DOHH2 (cell line): ENCODE results near the gene METTL5.

Source experiments
- H3F3A ChIP-seq: fragments of 200-600 bp; sonication (generic), shearing (Covaris generic); 2 replicates; pipeline ENCODE4 v1.6.0; 2016; ENCODE audit warnings: antibody characterized with exemption, mild to moderate bottlenecking; ENCODE audit not compliant: control insufficient read depth, insufficient read depth
- H3K27ac ChIP-seq: fragments of 200-600 bp; sonication (generic); 2 replicates; pipeline ENCODE4 v1.5.1; 2014; ENCODE audit warnings: low read depth, mild to moderate bottlenecking, low read length, moderate library complexity
- H3K27me3 ChIP-seq: fragments of 200-600 bp; sonication (generic); 2 replicates; pipeline ENCODE4 v1.6.1; 2014; ENCODE audit warnings: mild to moderate bottlenecking, low read length, mixed read lengths; ENCODE audit not compliant: control insufficient read depth
- H3K36me3 ChIP-seq: fragments of 200-600 bp; sonication (generic); 2 replicates; pipeline ENCODE4 v1.6.1; 2014; ENCODE audit warnings: mild to moderate bottlenecking, low read length, moderate library complexity, mixed read lengths; ENCODE audit not compliant: control insufficient read depth
- H3K4me1 ChIP-seq: fragments of 200-600 bp; sonication (generic); 2 replicates; pipeline ENCODE4 v1.6.1; 2014; ENCODE audit warnings: mild to moderate bottlenecking, low read length, mixed read lengths; ENCODE audit not compliant: control insufficient read depth
- H3K4me2 ChIP-seq: fragments of 200-600 bp; sonication (generic); 2 replicates; pipeline ENCODE4 v1.6.0; 2014; ENCODE audit warnings: mild to moderate bottlenecking, low read length, moderate library complexity
- H3K4me3 ChIP-seq: fragments of 200-600 bp; sonication (generic); 2 replicates; pipeline ENCODE4 v1.5.1; 2014; ENCODE audit warnings: mild to moderate bottlenecking, low read length, mixed read lengths
- H3K79me2 ChIP-seq: fragments of 200-600 bp; sonication (generic); 2 replicates; pipeline ENCODE4 v1.6.1; 2014; ENCODE audit warnings: mild to moderate bottlenecking, low read length, mixed read lengths; ENCODE audit not compliant: control insufficient read depth
- H3K9me2 ChIP-seq: fragments of 200-600 bp; sonication (generic); replicated peaks from 2 replicates; pipeline ENCODE4 v1.6.1; 2014; ENCODE audit warnings: mild to moderate bottlenecking, low read length, mixed read lengths; ENCODE audit not compliant: control insufficient read depth
- H3K9me3 ChIP-seq: fragments of 200-600 bp; sonication (generic); 2 replicates; pipeline ENCODE4 v1.6.1; 2014; ENCODE audit warnings: antibody characterized with exemption, low read length, mixed read lengths; ENCODE audit not compliant: control insufficient read depth, insufficient read depth
- H4K20me1 ChIP-seq: fragments of 200-600 bp; sonication (generic); 2 replicates; pipeline ENCODE4 v1.6.0; 2014; ENCODE audit warnings: low read depth, mild to moderate bottlenecking, antibody characterized with exemption, low read length, moderate library complexity; ENCODE audit not compliant: control insufficient read depth, insufficient read depth
- CTCF ChIP-seq: fragments of 200-600 bp; sonication (generic); IDR thresholded peaks from one replicate; pipeline ENCODE4 v1.5.1; 2014; ENCODE audit warnings: antibody characterized with exemption, mild to moderate bottlenecking, low read depth, low read length; ENCODE audit not compliant: poor library complexity, severe bottlenecking
- EZH2phosphoT487 ChIP-seq: fragments of 200-600 bp; sonication (generic); IDR thresholded peaks from 2 replicates; pipeline ENCODE4 v1.6.1; 2017; ENCODE audit warnings: borderline replicate concordance, mild to moderate bottlenecking, antibody characterized with exemption, low read length, moderate library complexity, mixed read lengths

Gene METTL5

GRCh38 chr2:169815849-169816248 lies 8.9 kb downstream of the METTL5 start:
- H3F3A ChIP-seq: peaks cover 32% of the 10 kb centered on the region

GRCh38 chr2:169808221-169808620 lies 16.5 kb downstream of the METTL5 start:
- Histone ChIP-seq H3K9me2 (no peaks in the 10 kb centered on the region), H3F3A (peaks cover 34% of the 10 kb centered on the region), H3K36me3 (peaks cover 82% of the 10 kb centered on the region), H3K27me3 (no peaks in the 10 kb centered on the region), H4K20me1 (no peaks in the 10 kb centered on the region), H3K4me3 (no peak overlapping the region), H3K27ac (no peak overlapping the region), H3K79me2 (peaks cover 23% of the 10 kb centered on the region), H3K9me3 (no peaks in the 10 kb centered on the region), H3K4me2 (no peak overlapping the region), H3K4me1 (peaks cover 19% of the 10 kb centered on the region)
- TF ChIP-seq EZH2phosphoT487 (no peak), CTCF (no peak)

More at GRCh38 chr2:169815849-169816248, 8.9 kb downstream of the METTL5 start:
- H3K4me2 ChIP-seq: no peak overlapping the region
- H3K36me3 ChIP-seq: peaks cover 83% of the 10 kb centered on the region
- peaks cover 21% of the 10 kb centered on the region for H3K79me2 ChIP-seq
- H3K9me3 ChIP-seq: no peaks in the 10 kb centered on the region; the same call in 1 of the 2 replicates
- H3K4me3 ChIP-seq: no peak overlapping the region
- no peaks in the 10 kb centered on the region for H4K20me1 ChIP-seq
- H3K9me2 ChIP-seq: no peaks in the 10 kb centered on the region
- no peak overlapping the region for H3K27ac ChIP-seq
- no peaks in the 10 kb centered on the region for H3K27me3 ChIP-seq
- no peaks in the 10 kb centered on the region for H3K4me1 ChIP-seq
- TF ChIP-seq EZH2phosphoT487 (no peak), CTCF (no peak)

GRCh38 chr2:169806586-169806985 lies 18.1 kb downstream of the METTL5 start:
- H3K36me3 ChIP-seq: peaks cover 85% of the 10 kb centered on the region
- TF ChIP-seq CTCF (no peak), EZH2phosphoT487 (no peak)
- peaks cover 25% of the 10 kb centered on the region for H3F3A ChIP-seq

GRCh38 chr2:169803480-169803879 lies 21.2 kb downstream of the METTL5 start:
- H3K9me3 ChIP-seq: no peaks in the 10 kb centered on the region
- no peak overlapping the region for H3K4me2 ChIP-seq
- no peak for TF ChIP-seq EZH2phosphoT487
- no peak for TF ChIP-seq CTCF
- peaks cover 83% of the 10 kb centered on the region for H3K36me3 ChIP-seq
- peaks cover 40% of the 10 kb centered on the region for H3K4me1 ChIP-seq
- H3F3A ChIP-seq: peaks cover 17% of the 10 kb centered on the region
- no peak overlapping the region for H3K4me3 ChIP-seq
- no peak overlapping the region for H3K27ac ChIP-seq
- H4K20me1 ChIP-seq: no peaks in the 10 kb centered on the region
- no peaks in the 10 kb centered on the region for H3K9me2 ChIP-seq
- peaks cover 68% of the 10 kb centered on the region for H3K79me2 ChIP-seq
- no peaks in the 10 kb centered on the region for H3K27me3 ChIP-seq

More at GRCh38 chr2:169806586-169806985, 18.1 kb downstream of the METTL5 start:
- peaks cover 40% of the 10 kb centered on the region for H3K79me2 ChIP-seq
- no peaks in the 10 kb centered on the region for H3K9me2 ChIP-seq
- H3K9me3 ChIP-seq: no peaks in the 10 kb centered on the region
- H3K27ac ChIP-seq: peak overlapping the region; percentile 7; the same call in 1 of the 2 replicates
- no peaks in the 10 kb centered on the region for H3K27me3 ChIP-seq
- H3K4me1 ChIP-seq: peaks cover 29% of the 10 kb centered on the region
- no peak overlapping the region for H3K4me3 ChIP-seq
- H3K4me2 ChIP-seq: no peak overlapping the region
- H4K20me1 ChIP-seq: no peaks in the 10 kb centered on the region
